Urothelium cell line (cell line): Measurements from ENCODE around the gene CHURC1.

Source experiments
- DNase-seq: peaks from one replicate; pipeline ENCODE4 v3.0.0; 2011; ENCODE audit warnings: low spot score, mixed read lengths
- FAIRE-seq: peaks from 2 replicates; lab custom pipeline; 2011; peaks lifted over from hg19 to GRCh38; lab: Jason Lieb, UNC

Gene CHURC1

GRCh38 chr14:64983439-64984310 lies 69.4 kb downstream of the CHURC1 start:
- FAIRE-seq: peak; percentile 30

More at GRCh38 chr14:64983439-64984310, 69.4 kb downstream of the CHURC1 start:
- DNase-seq: peak; percentile 68
